HG02763 (cell line): ENCODE results near the gene ARID1B.

Experiments used
- ATAC-seq: cut with Tn5 transposase; IDR thresholded peaks from one replicate; pipeline ENCODE4 v1.9.1; 2021; ENCODE audit warnings: mild to moderate bottlenecking, moderate library complexity; ENCODE audit not compliant: unreplicated experiment

ARID1B gene

GRCh38 chr6:157194643-157195042 is 417.5 kb downstream of the ARID1B start:
- no peak for ATAC-seq

- no peak for ATAC-seq
Observed at GRCh38 chr6:157196391-157196790, 419.2 kb downstream of the ARID1B start.

DNA sequence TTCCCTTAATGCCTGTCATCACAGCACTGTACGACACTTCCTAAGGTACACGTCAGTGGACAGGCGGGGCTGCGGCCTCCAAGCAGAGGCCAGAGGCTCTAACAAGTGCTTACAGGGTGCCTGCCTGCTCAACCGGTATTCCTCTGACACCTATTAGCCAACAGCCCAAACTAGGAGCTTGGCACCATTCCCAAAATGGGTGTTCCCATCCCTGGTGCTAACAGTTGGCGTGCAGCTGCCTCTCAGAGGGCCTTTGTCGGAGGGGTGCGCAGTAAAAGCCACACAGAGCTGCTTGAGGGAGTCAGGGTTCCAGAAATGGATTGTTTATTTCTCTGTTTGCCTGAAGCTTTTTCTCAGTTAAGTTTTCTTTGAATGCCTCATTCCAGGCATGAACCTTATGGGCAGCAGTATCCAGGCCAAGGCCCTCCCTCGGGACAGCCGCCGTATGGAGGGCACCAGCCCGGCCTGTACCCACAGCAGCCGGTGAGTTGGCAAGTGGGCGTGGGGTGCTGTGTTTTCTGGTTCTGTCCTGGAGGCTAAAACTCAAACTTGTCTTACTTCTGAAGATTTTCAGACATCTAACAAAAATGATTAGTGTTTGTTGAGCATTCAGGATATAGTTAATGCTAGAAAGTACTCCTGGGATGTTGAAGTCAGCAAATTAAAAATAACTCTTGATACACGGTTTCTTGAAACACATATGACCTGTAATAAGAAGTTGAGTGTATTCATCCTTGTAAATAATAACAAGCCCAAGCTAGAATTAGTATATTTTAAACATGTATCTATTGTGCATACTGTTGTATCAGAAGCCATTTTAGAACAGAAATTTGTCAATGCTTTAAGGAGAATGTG is 421.5 kb downstream of the ARID1B start:
- ATAC-seq, result no peak

DNA sequence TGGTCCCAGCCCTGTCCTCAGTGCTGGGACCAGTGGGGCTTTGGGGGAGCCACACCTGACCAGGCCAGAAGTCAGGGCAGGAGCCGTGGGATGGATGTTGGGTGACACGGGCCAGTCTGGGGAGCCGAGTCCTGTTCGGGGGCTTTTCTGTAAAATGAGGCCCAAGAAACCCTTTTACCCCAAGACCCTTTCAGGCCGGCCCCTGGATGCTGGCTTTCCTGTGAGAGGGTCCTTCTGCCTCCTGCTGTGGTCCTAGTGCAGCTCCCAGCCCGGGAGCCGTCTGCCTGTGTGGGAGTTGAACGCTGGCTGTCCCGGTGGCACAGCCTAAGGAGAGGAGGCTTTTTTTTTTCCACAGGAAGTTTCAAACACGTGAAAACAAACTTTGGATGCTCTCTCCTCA is 422.9 kb downstream of the ARID1B start:
- ATAC-seq, result no peak

DNA sequence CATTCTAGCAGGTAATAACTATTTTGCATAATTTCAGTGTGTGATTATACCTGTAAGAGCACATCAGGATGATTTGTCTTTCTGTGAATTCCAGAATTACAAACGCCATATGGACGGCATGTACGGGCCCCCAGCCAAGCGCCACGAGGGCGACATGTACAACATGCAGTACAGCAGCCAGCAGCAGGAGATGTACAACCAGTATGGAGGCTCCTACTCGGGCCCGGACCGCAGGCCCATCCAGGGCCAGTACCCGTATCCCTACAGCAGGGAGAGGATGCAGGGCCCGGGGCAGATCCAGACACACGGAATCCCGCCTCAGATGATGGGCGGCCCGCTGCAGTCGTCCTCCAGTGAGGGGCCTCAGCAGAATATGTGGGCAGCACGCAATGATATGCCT is 423.4 kb downstream of the ARID1B start:
- no peak for ATAC-seq

- no peak for ATAC-seq
Observed at GRCh38 chr6:157201083-157201482, 423.9 kb downstream of the ARID1B start.

DNA sequence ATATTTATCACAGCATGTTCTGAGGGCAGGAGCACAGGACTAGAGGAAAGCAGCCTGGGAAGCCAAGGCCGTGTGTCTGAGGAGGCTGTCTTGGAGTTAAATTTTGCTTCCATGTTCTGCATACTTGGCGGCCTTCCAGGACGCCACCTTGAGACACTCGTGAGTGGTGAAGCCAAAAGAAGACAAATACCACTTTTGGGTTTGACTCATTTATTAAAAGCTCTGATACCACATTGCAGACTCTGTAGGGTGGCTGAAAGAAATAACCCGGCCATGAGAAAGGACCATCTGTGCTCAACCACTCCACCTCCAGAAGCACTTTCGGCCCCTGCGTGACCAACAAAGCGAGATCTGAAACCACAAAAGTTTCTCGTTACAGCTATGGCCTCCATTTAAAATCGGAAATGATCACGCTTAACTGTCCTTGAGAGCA is 426.1 kb downstream of the ARID1B start:
- ATAC-seq, result peak; percentile 97

GRCh38 chr6:157203764-157204163 is 426.6 kb downstream of the ARID1B start:
- peak; percentile 19 for ATAC-seq

GRCh38 chr6:157205473-157206358 is 428.5 kb downstream of the ARID1B start:
- no peak for ATAC-seq

DNA sequence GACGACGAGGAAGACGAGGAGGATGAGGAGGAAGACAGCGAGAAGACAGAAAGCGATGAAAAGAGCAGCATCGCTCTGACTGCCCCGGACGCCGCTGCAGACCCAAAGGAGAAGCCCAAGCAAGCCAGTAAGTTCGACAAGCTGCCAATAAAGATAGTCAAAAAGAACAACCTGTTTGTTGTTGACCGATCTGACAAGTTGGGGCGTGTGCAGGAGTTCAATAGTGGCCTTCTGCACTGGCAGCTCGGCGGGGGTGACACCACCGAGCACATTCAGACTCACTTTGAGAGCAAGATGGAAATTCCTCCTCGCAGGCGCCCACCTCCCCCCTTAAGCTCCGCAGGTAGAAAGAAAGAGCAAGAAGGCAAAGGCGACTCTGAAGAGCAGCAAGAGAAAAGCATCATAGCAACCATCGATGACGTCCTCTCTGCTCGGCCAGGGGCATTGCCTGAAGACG is 429.2 kb downstream of the ARID1B start:
- no peak for ATAC-seq

- no peak for ATAC-seq
Observed at GRCh38 chr6:157207521-157208076, 430.4 kb downstream of the ARID1B start.

- ATAC-seq, result no peak
Observed at GRCh38 chr6:157209865-157210530, 432.8 kb downstream of the ARID1B start.

GRCh38 chr6:157210954-157211353 is 433.8 kb downstream of the ARID1B start:
- no peak for ATAC-seq

DNA sequence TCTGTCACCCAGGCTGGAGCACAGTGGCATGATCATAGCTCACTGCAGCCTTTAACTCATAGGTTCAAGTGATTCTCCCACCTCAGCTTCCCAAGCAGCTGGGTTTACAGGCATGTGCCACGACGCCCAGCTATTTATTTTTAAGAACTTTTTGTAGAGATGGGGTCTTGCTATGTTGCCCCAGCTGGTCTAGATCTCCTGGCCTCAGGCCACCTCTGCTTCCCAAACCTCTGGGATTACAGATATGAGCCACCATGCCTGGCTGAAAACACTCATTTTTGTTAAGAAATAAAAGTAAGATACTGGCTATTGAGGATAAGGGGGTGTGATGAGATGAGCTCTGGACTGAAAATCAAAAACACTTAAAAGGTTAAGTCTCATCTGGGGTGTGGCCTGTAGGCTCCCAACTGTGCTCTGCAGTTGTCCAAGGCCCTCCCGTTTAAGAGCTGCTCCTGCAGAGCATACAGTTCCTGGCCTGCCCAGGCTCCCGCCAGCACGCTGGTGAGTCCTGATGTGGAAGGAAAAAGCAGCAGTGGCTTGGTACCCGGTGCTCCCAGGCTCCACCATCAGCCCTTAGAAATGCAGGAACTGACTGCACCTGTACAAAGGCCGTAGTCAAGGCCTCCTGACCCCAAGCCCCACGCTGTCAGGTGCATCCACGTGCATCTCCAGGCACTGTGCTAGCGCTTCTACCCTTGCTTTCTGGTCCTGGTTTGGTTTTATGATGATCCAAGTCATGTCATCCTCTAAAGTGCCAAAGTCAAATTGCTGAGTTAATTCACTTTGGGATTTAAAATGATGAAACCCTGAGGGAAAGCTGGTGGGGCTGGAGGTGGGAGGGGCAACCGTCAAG is 434.7 kb downstream of the ARID1B start:
- ATAC-seq, result no peak

DNA sequence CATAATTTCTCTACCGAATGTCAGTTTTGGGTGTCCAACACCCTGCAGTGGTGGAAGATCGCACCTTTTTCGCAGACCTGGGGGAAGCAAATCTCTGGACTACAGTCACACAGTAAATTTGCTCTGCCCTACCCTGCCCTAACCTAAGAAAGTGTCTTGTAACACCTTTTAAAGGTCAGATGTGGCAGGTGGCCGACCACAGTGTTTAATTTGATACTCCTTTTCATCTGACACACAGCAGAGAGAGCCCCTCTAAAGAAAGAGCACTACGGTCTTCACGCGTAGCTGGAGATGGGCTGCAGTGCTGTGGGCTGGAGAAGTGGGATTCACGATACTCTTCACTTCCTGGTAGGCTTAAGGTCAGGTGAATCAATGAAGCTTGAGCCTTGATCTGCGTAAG is 436.2 kb downstream of the ARID1B start:
- ATAC-seq, result no peak

GRCh38 chr6:157213907-157214565 is 436.9 kb downstream of the ARID1B start:
- ATAC-seq, result no peak

- ATAC-seq, result no peak
Observed at GRCh38 chr6:157215717-157216116, 438.5 kb downstream of the ARID1B start.

DNA sequence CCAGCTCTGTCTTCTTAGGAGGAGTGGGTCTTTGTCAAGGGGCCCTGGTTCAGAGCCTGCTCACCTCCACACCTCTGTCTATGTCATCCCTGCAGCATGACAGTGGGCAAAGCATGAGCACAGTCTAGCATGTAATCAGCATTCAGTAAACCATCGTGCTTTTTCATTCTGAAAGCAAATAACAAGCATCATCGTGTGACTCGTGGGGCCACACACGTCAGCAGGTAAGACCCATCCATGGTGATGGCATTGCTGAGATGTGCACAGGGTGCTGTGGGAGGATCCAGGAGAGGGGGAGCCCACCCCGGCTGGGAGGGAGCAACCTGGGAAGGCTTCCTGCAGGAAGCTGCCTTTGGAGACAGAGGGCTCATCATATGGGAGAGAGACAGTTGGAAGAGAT is 439.4 kb downstream of the ARID1B start:
- no peak for ATAC-seq

- no peak for ATAC-seq
Observed at GRCh38 chr6:157217198-157217893, 440.2 kb downstream of the ARID1B start.
